Body of pancreas (tissue), 4 donors: ENCODE results near the gene PPP1R3C.

Experiments used
- POLR2A ChIP-seq, 3 donors: fragments of 450-650 bp; IDR thresholded peaks; one replicate each; pipeline ENCODE4 v1.6.1; 2016; ENCODE audit warnings: antibody characterized with exemption in 3 of 3, mild to moderate bottlenecking in 2 of 3
- TF ChIP-seq, protein P1 (sequence below), 7 experiments: fragments of 450-650 bp in 4 of 7; fragments of 200-600 bp in 3 of 7; sonication (generic) in 3 of 7; IDR thresholded peaks; one replicate each; pipeline ENCODE4 v1.5.1; 2016 to 2019; ENCODE audit warnings: antibody characterized with exemption in 7 of 7

DNA sequence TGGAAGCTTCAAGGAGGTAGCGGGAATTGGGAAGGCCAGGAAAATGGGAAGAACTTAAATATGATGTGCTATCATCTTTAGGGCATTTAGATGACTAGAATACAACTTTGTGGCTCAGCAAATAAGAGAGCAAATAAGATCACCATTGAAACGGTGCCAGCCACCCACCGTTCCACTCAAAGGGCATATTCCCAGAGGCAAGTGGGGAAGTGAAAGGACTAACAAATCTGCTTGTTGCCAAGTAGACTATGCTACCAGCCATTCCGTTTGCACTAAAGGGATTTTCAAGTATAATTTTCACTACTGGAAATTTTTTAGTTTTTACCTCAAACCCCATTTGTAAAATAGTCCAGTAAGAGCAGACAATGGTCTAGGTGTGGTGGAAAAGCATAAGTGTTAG lies 4.0 kb upstream of the PPP1R3C start:
- TF ChIP-seq, protein P1, sequence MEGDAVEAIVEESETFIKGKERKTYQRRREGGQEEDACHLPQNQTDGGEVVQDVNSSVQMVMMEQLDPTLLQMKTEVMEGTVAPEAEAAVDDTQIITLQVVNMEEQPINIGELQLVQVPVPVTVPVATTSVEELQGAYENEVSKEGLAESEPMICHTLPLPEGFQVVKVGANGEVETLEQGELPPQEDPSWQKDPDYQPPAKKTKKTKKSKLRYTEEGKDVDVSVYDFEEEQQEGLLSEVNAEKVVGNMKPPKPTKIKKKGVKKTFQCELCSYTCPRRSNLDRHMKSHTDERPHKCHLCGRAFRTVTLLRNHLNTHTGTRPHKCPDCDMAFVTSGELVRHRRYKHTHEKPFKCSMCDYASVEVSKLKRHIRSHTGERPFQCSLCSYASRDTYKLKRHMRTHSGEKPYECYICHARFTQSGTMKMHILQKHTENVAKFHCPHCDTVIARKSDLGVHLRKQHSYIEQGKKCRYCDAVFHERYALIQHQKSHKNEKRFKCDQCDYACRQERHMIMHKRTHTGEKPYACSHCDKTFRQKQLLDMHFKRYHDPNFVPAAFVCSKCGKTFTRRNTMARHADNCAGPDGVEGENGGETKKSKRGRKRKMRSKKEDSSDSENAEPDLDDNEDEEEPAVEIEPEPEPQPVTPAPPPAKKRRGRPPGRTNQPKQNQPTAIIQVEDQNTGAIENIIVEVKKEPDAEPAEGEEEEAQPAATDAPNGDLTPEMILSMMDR (IDR thresholded peaks at IDR 0.05): no peak
- no peak for TF ChIP-seq POLR2A (IDR thresholded peaks at IDR 0.05)
